GM12891 (cell line): ENCODE measurements around the gene ALDH3B1.

Experiments
- POLR2A ChIP-seq: IDR thresholded peaks from 2 replicates; pipeline ENCODE4 v1.6.1; 2011; ENCODE audit warnings: low read depth, low read length, control low read depth
- POLR2AphosphoS5 ChIP-seq: IDR thresholded peaks from 2 replicates; pipeline ENCODE4 v1.6.1; 2011; ENCODE audit warnings: low read depth, low read length, control low read depth
- SPI1 ChIP-seq: IDR thresholded peaks from 2 replicates; pipeline ENCODE4 v1.6.1; 2011; ENCODE audit warnings: low read depth, low read length, control low read depth

DNA sequence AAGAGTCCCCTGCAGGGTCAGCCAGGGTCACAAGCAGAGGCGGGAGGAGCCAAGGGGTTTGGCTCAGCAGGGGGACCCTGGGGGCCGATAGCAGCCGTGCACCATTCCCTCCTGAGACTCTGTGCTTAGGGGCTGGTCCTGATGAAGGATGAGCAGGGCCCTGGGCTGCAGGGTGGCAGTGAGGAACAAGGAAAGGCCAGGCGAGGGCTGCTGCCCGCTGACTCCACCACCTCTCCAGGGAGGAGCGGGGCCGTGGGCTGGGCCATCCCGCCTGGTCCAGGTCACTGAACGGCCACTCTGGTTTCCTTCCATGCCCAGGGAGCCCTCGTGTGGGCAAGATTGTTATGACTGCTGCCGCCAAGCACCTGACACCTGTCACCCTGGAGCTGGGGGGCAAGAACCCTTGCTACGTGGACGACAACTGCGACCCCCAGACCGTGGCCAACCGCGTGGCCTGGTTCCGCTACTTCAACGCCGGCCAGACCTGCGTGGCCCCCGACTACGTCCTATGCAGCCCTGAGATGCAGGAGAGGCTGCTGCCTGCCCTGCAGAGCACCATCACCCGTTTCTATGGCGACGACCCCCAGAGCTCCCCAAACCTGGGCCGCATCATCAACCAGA is 11.2 kb downstream of the ALDH3B1 start:
- TF ChIP-seq POLR2AphosphoS5 (no peak), POLR2A (no peak), SPI1 (no peak)
